Upper lobe of left lung (tissue), 6 donors: ENCODE results near the gene PPP2R2D. TPM values are rescaled to one million over a fixed set of nuclear protein-coding genes. Genes with fewer than 3 reads are reported as not detected.

ENCODE experiments used
- ATAC-seq, 2 donors: fragments of 200-7000 bp; cut with Tn5 transposase; one replicate each; pipeline ENCODE4 v1.9.1; 2022; ENCODE audit warnings: mild to moderate bottlenecking in 2 of 2, moderate library complexity in 2 of 2; ENCODE audit not compliant: low FRiP score in 2 of 2
- DNase-seq, 2 donors: peaks; one replicate each; pipeline ENCODE4 v3.0.0-alpha.2; 2019 to 2020
- H3K27ac ChIP-seq, 4 donors: fragments of 200-600 bp; sonication (generic); one replicate each; pipeline ENCODE4 v1.5.1; 2016 to 2019
- H3K27me3 ChIP-seq, 4 donors: fragments of 200-600 bp; sonication (generic); one replicate each; pipeline ENCODE4 v1.5.1; 2017 to 2019
- H3K36me3 ChIP-seq, 4 donors: fragments of 200-600 bp; sonication (generic); one replicate each; pipeline ENCODE4 v1.5.1; 2016 to 2019
- H3K4me1 ChIP-seq, 4 donors: fragments of 200-600 bp; sonication (generic); one replicate each; pipeline ENCODE4 v1.5.1; 2018 to 2019
- H3K4me3 ChIP-seq, 4 donors: fragments of 200-600 bp; sonication (generic); one replicate each; pipeline ENCODE4 v1.5.1; 2017 to 2019; ENCODE audit warnings: mild to moderate bottlenecking in 2 of 4, moderate library complexity in 1 of 4
- H3K9me3 ChIP-seq, 4 donors: fragments of 200-600 bp; sonication (generic); one replicate each; pipeline ENCODE4 v1.5.1; 2018 to 2019
- EP300 ChIP-seq, 4 donors: sonication (generic); formaldehyde crosslinking; IDR thresholded peaks; one replicate each; pipeline ENCODE4 v1.5.1; 2017; ENCODE audit warnings: antibody characterized with exemption in 4 of 4, control low read depth in 2 of 4
- POLR2A ChIP-seq, 4 donors: fragments of 450-650 bp; IDR thresholded peaks; one replicate each; pipeline ENCODE4 v1.5.1; 2016 to 2017; ENCODE audit warnings: antibody characterized with exemption in 4 of 4, mild to moderate bottlenecking in 2 of 4
- POLR2AphosphoS5 ChIP-seq, 2 donors: sonication (generic); formaldehyde crosslinking; IDR thresholded peaks; one replicate each; pipeline ENCODE4 v1.5.1; 2017; ENCODE audit warnings: antibody characterized with exemption in 2 of 2
- WGBS, 2 donors: methylation state at CpG; one replicate each; pipeline ENCODE4 v1.1.5; 2017 to 2018; 5-methylcytosine and 5-hydroxymethylcytosine counted together
- total RNA-seq, 6 donors: library from RNA; depleted of rRNA in 4 of 6; stranded (reverse); fragments of >200 nt in 4 of 6; gene quantifications; one replicate each; pipeline versions ENCODE4 v1.1.0 to v1.2.1, GENCODE V29; 2016 to 2021
- TF ChIP-seq, protein P1 (sequence below), 6 experiments: fragments of 450-650 bp in 4 of 6; fragments of 200-600 bp in 2 of 6; sonication (generic) in 2 of 6; IDR thresholded peaks; one replicate each; pipeline ENCODE4 v1.5.1; 2016 to 2019; ENCODE audit warnings: antibody characterized with exemption in 6 of 6
- donor health status: DM: no; HTN: no; CAD: no; lungs with moderate emphysema.
- donor health status: DM: no; HTN: yes; CAD: no; lungs with severe emphysema.

PPP2R2D gene
- total RNA-seq, 6 donors from 2014 or later = 20.5 to 60.8 (median 28.7) TPM

DNA sequence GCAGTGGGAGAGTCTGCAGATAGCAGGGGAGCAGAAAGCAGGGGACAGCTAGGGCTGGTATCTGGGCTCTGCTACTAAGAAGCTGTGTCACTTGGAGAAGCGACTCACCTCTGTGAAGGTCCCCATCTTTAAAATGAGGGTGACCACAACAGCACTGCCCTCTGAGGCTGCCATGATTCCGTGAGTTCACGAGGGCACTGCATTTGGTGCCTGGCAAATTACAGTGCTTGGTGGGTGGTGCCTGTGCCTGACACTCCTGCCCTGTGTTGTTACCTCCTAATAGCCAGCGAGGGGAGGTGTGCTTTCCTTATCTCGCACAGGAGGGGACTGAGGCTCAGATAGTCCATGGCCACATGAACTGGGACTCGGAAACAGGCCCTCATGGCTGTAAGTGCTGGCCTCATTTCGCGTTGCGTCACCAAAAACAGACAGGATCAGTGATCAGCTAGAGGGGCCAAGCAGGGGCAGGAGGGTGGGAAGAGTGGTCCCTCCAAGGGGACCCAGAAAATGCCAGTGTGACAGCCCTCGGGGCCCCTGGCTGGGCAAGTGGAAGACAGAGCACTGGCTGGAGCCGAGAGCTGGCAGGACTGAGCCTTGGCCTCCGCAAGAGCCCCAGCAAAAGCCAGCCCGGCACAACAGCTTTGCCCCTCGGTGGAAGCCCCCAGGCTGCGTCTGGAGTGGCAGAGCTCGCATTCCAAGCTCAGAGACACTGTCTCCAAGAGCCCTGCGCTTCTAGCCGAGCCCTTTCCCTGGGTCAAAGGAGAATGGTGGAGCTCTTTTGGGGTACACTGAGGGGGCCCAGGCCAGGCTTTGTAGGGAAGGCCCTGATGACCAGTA is 98.3 kb downstream of the PPP2R2D start:
- H3K4me1 ChIP-seq = peaks cover 33 to 41% (median 35%) of the 10 kb centered on the region in 4 donors
- ATAC-seq (no peak), DNase-seq (peak in 1 of 2 donors; percentile 54)
- H3K27ac ChIP-seq = peak overlapping the region; percentile 82 to 92 (median 88)
- WGBS, 2 donors = 83 to 92% methylated on average over 16 to 18 of the region's 18 CpGs
- H3K9me3 ChIP-seq = no peaks in the 10 kb centered on the region
- no peaks in the 10 kb centered on the region for H3K27me3 ChIP-seq
- TF ChIP-seq POLR2AphosphoS5 (IDR thresholded peaks at IDR 0.05) = no peak
- H3K4me3 ChIP-seq = no peak overlapping the region
- no peaks in the 10 kb centered on the region for H3K36me3 ChIP-seq

DNA sequence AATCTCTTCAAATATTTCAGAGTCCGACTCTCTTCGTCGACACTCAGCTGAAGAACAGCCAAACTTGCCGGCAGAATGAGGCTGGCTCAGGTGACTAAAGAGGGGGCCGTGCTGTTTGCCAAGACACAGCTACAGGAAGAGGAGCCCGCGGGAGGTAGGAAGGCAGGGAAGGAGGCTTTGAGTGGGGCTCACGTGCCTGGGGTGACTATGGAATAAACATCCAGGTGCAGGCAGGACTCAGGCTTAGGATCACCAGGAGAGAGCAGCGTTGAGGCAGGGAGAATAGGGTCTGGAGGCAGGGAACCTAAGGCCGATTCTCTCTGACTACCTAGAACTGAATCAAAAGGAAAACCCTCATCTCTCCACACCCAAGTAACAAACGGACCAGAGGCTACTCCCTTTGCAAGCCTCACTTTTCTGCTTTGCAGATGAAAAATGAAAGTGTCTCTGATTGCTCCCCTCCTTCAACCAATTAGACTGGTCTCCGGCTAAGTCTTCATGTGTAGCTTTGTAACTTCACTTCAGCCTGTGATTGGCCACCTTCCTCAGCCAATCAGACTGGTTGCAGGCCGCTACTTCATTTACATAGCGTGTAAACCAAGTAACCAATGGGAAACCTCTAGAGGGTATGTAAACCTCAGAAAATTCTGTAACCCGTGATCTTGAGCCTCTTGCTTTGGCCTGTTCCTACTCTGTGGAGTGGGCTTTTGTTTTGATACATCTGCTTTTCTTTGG is 100.6 kb downstream of the PPP2R2D start:
- DNase-seq = peak in 1 of 2 donors; percentile 83
- Histone ChIP-seq H3K4me3 (peak overlapping the region in 1 of 4 donors; percentile 8), H3K27me3 (no peaks in the 10 kb centered on the region), H3K4me1 (peaks cover 29 to 31% (median 30%) of the 10 kb centered on the region in 4 donors), H3K36me3 (no peaks in the 10 kb centered on the region), H3K27ac (peak overlapping the region in 3 of 4 donors; percentile 2 to 52 (median 40)), H3K9me3 (no peaks in the 10 kb centered on the region)
- WGBS, 2 donors = 58 to 81% methylated on average over 15 of the region's 15 CpGs
- ATAC-seq = peak; percentile 1 to 10
- peak in 1 of 2 donors; percentile 47 for TF ChIP-seq POLR2AphosphoS5 (IDR thresholded peaks at IDR 0.05)
- TF ChIP-seq, protein P1, sequence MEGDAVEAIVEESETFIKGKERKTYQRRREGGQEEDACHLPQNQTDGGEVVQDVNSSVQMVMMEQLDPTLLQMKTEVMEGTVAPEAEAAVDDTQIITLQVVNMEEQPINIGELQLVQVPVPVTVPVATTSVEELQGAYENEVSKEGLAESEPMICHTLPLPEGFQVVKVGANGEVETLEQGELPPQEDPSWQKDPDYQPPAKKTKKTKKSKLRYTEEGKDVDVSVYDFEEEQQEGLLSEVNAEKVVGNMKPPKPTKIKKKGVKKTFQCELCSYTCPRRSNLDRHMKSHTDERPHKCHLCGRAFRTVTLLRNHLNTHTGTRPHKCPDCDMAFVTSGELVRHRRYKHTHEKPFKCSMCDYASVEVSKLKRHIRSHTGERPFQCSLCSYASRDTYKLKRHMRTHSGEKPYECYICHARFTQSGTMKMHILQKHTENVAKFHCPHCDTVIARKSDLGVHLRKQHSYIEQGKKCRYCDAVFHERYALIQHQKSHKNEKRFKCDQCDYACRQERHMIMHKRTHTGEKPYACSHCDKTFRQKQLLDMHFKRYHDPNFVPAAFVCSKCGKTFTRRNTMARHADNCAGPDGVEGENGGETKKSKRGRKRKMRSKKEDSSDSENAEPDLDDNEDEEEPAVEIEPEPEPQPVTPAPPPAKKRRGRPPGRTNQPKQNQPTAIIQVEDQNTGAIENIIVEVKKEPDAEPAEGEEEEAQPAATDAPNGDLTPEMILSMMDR (IDR thresholded peaks at IDR 0.05) = peak in 1 of 6 experiments; percentile 11
- peak in 1 of 4 donors; percentile 28 for TF ChIP-seq EP300 (IDR thresholded peaks at IDR 0.05)
- TF ChIP-seq POLR2A (IDR thresholded peaks at IDR 0.05) = peak in 1 of 4 donors; percentile 10

DNA sequence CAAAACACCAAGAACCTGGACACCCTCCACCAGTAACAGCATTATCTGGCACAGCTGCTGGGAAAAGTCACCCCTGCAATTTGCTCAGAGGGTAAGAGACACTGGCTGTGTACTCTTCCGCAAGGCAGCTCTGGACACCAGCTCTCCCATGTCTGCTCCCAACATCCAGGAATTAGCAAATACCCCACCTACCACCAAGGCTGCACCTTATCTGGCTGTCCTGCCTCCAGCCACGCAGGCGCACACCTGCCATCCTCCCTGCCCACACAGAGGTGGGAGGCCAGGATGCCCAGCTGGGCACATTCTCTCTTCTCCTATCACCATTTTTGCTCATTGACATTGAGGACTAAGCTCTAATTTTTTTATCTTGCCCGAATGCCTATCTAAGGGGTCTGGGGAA is 101.2 kb downstream of the PPP2R2D start:
- no peak for TF ChIP-seq POLR2AphosphoS5 (IDR thresholded peaks at IDR 0.05)
- TF ChIP-seq EP300 (IDR thresholded peaks at IDR 0.05) = no peak
- TF ChIP-seq POLR2A (IDR thresholded peaks at IDR 0.05) = no peak
- TF ChIP-seq, protein P1 (IDR thresholded peaks at IDR 0.05) = no peak
- no peak for ATAC-seq
- DNase-seq = no peak
- Histone ChIP-seq H3K36me3 (no peaks in the 10 kb centered on the region), H3K27me3 (no peaks in the 10 kb centered on the region), H3K27ac (no peak overlapping the region), H3K4me3 (no peak overlapping the region), H3K4me1 (peaks cover 23 to 25% (median 24%) of the 10 kb centered on the region in 4 donors), H3K9me3 (no peaks in the 10 kb centered on the region)
- 96 to 97% methylated on average over 4 of the region's 4 CpGs for WGBS, 2 donors

DNA sequence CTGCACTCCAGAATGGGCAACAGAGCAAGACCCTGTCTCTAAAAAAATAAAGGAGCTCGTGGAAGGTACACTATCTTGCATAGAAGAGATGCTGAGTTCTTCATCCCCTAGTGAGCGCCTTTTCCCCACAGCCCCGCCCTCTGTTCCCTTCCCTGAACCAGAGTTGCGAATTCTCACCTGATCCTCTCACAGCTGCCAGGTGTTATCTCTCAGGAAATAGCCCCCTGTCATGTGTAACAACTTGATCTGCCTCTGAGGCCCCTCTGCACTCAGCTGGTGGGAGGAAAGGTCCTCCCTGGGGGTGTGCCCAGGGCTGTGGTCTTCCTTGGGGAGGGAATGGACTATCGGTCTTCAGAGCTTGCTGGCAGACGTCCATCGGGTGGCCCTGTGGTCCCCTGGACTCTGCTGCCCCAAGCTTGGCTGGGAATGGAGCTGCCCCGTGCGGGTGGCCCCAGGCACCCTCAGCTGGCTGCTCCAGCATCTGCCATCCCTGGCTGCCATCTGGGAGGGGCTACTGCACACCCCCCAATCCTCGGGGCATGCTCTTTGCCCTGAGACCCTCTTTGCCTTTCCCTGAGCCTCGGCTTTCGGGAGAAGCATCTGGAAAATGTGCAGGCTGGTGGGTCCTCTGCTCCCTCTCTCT is 102.6 kb downstream of the PPP2R2D start:
- Histone ChIP-seq H3K4me1 (peaks cover 10 to 14% (median 12%) of the 10 kb centered on the region in 4 donors), H3K4me3 (no peak overlapping the region), H3K36me3 (no peaks in the 10 kb centered on the region), H3K27me3 (no peaks in the 10 kb centered on the region), H3K9me3 (no peaks in the 10 kb centered on the region), H3K27ac (no peak overlapping the region)
- WGBS, 2 donors = 80 to 86% methylated on average over 6 to 12 of the region's 12 CpGs
- TF ChIP-seq POLR2A (IDR thresholded peaks at IDR 0.05) (no peak), POLR2AphosphoS5 (IDR thresholded peaks at IDR 0.05) (no peak), EP300 (IDR thresholded peaks at IDR 0.05) (no peak)
- TF ChIP-seq, protein P1 (IDR thresholded peaks at IDR 0.05) = no peak
- peak in 1 of 2 donors; percentile 50 for DNase-seq
- no peak for ATAC-seq

DNA sequence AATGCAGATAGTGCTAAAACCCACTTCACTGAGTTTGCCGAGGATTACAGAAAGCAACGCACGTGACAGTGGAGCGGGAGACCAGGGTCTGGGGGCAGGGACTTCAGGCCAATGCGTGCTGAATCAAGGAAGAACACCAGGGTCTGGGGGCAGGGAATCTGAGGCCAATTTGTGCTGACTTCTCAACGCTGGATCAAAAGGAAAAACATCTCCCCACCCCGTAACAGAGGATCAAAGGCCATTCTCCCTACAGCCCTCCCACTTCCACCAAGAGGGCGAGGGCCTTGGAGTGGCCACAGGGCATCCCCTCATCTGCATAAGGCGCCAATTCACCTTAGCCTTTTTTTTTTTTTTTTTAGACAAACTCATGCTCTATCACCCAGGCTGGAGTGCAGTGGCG is 103.2 kb downstream of the PPP2R2D start:
- Histone ChIP-seq H3K36me3 (no peaks in the 10 kb centered on the region), H3K4me1 (peaks cover 4 to 7% (median 6%) of the 10 kb centered on the region in 4 donors), H3K27me3 (no peaks in the 10 kb centered on the region), H3K27ac (no peak overlapping the region), H3K4me3 (no peak overlapping the region), H3K9me3 (no peaks in the 10 kb centered on the region)
- TF ChIP-seq EP300 (IDR thresholded peaks at IDR 0.05) (no peak), POLR2A (IDR thresholded peaks at IDR 0.05) (no peak), POLR2AphosphoS5 (IDR thresholded peaks at IDR 0.05) (no peak)
- TF ChIP-seq, protein P1 (IDR thresholded peaks at IDR 0.05) = no peak
- no peak for ATAC-seq
- 76 to 80% methylated on average over 10 of the region's 10 CpGs for WGBS, 2 donors
- DNase-seq = no peak
